GF-D8 (cell line): ENCODE results near the gene NEGR1.

Experiments used
- DNase-seq: peaks from one replicate; lab custom pipeline; 2025; lab: John Stamatoyannopoulos, UW

NEGR1 gene

GRCh38 chr1:71462247-71462646 is 820.1 kb downstream of the NEGR1 start:
- DNase-seq = no peak

GRCh38 chr1:71461416-71461815 is 820.9 kb downstream of the NEGR1 start:
- DNase-seq = no peak

GRCh38 chr1:71448444-71448843 is 833.9 kb downstream of the NEGR1 start:
- DNase-seq = no peak

- DNase-seq = no peak
Observed at GRCh38 chr1:71438626-71439025, 843.7 kb downstream of the NEGR1 start.

- no peak for DNase-seq
Observed at GRCh38 chr1:71435951-71436350, 846.4 kb downstream of the NEGR1 start.

GRCh38 chr1:71434240-71434639 is 848.1 kb downstream of the NEGR1 start:
- DNase-seq = no peak

- no peak for DNase-seq
Observed at GRCh38 chr1:71428029-71428428, 854.3 kb downstream of the NEGR1 start.

- DNase-seq = no peak
Observed at GRCh38 chr1:71427066-71427465, 855.3 kb downstream of the NEGR1 start.

GRCh38 chr1:71424536-71424935 is 857.8 kb downstream of the NEGR1 start:
- DNase-seq = no peak

GRCh38 chr1:71422221-71422620 is 860.1 kb downstream of the NEGR1 start:
- DNase-seq = no peak

- no peak for DNase-seq
Observed at GRCh38 chr1:71417421-71417820, 864.9 kb downstream of the NEGR1 start.

- DNase-seq = peak; percentile 86
Observed at GRCh38 chr1:71414179-71414578, 868.2 kb downstream of the NEGR1 start.

GRCh38 chr1:71413441-71414175 is 868.7 kb downstream of the NEGR1 start:
- no peak for DNase-seq

GRCh38 chr1:71400050-71400449 is 882.3 kb downstream of the NEGR1 start:
- DNase-seq = no peak

GRCh38 chr1:71399594-71399993 is 882.7 kb downstream of the NEGR1 start:
- no peak for DNase-seq

- DNase-seq = no peak
Observed at GRCh38 chr1:71393301-71393700, 889.0 kb downstream of the NEGR1 start.

GRCh38 chr1:71390518-71390917 is 891.8 kb downstream of the NEGR1 start:
- no peak for DNase-seq

- no peak for DNase-seq
Observed at GRCh38 chr1:71377886-71378285, 904.5 kb downstream of the NEGR1 start.

- DNase-seq = no peak
Observed at GRCh38 chr1:71372496-71372895, 909.8 kb downstream of the NEGR1 start.

- no peak for DNase-seq
Observed at GRCh38 chr1:71371581-71371980, 910.8 kb downstream of the NEGR1 start.

GRCh38 chr1:71364236-71364635 is 918.1 kb downstream of the NEGR1 start:
- no peak for DNase-seq

GRCh38 chr1:71362691-71363090 is 919.6 kb downstream of the NEGR1 start:
- DNase-seq = no peak

- DNase-seq = no peak
Observed at GRCh38 chr1:71362076-71362475, 920.3 kb downstream of the NEGR1 start.

GRCh38 chr1:71357708-71358107 is 924.6 kb downstream of the NEGR1 start:
- DNase-seq = no peak
